Neural cell (in vitro differentiated cells): ENCODE data around the gene AVEN. TPM values are rescaled to one million over a fixed set of nuclear protein-coding genes. Genes with fewer than 3 reads are reported as not detected.

ENCODE experiments used
- H2AFZ ChIP-seq: fragments of 200-600, 300-800 bp; sonication (generic), shearing (Covaris generic); 2 replicates; pipeline ENCODE4 v1.6.0; 2014; ENCODE audit warnings: low read depth, mild to moderate bottlenecking, antibody characterized with exemption, low read length, moderate library complexity
- H3F3A ChIP-seq: fragments of 200-600 bp; shearing (Covaris generic); 2 replicates; pipeline ENCODE4 v1.6.1; 2016; ENCODE audit warnings: mild to moderate bottlenecking, moderate library complexity, mixed read lengths, antibody characterized with exemption, low read length; ENCODE audit not compliant: insufficient read depth, poor library complexity, severe bottlenecking
- H3K27ac ChIP-seq: fragments of 200-600, 300-800 bp; sonication (generic), shearing (Covaris generic); 2 replicates; pipeline ENCODE4 v1.5.1; 2014; ENCODE audit warnings: mild to moderate bottlenecking, low read length, moderate library complexity
- H3K27me3 ChIP-seq: fragments of 300-800, 200-600 bp; sonication (generic), shearing (Covaris generic); 2 replicates; pipeline ENCODE4 v1.6.0; 2014; ENCODE audit warnings: mild to moderate bottlenecking, low read depth, low read length, moderate library complexity; ENCODE audit not compliant: insufficient read depth
- H3K36me3 ChIP-seq: fragments of 300-800, 200-600 bp; sonication (generic), shearing (Covaris generic); 2 replicates; pipeline ENCODE4 v1.5.1; 2014; ENCODE audit warnings: mild to moderate bottlenecking, antibody characterized with exemption, low read length, moderate library complexity; ENCODE audit not compliant: insufficient read depth
- H3K4me2 ChIP-seq: fragments of 300-800, 200-600 bp; sonication (generic), shearing (Covaris generic); 2 replicates; pipeline ENCODE4 v1.6.0; 2014; ENCODE audit warnings: mild to moderate bottlenecking, low read length
- H3K4me3 ChIP-seq: fragments of 300-800, 200-600 bp; sonication (generic), shearing (Covaris generic); 2 replicates; pipeline ENCODE4 v1.5.1; 2014; ENCODE audit warnings: mild to moderate bottlenecking, low read length, moderate library complexity
- H3K79me2 ChIP-seq: fragments of 200-600 bp; shearing (Covaris generic); replicated peaks from 2 replicates; pipeline ENCODE4 v1.6.0; 2014; ENCODE audit warnings: mild to moderate bottlenecking, low read length, moderate library complexity; ENCODE audit not compliant: insufficient read depth
- H3K9ac ChIP-seq: fragments of 300-800, 200-600 bp; sonication (generic), shearing (Covaris generic); 2 replicates; pipeline ENCODE4 v1.6.1; 2016; ENCODE audit warnings: mild to moderate bottlenecking, low read length, mixed read lengths
- H3K9me2 ChIP-seq: fragments of 200-600 bp; shearing (Covaris generic); 2 replicates; pipeline ENCODE4 v1.6.1; 2016; ENCODE audit warnings: mild to moderate bottlenecking, low read length, mixed read lengths; ENCODE audit not compliant: insufficient read depth
- H3K9me3 ChIP-seq: fragments of 200-600, 300-800 bp; sonication (generic), shearing (Covaris generic); 2 replicates; pipeline ENCODE4 v1.6.1; 2016; ENCODE audit warnings: mild to moderate bottlenecking, mixed run types, low read length, moderate library complexity, mixed read lengths
- H4K20me1 ChIP-seq: fragments of 200-600 bp; shearing (Covaris generic); 2 replicates; pipeline ENCODE4 v1.6.1; 2016; ENCODE audit warnings: mild to moderate bottlenecking, mixed run types; ENCODE audit not compliant: insufficient read depth
- EP300 ChIP-seq: fragments of 450-650 bp; conservative IDR thresholded peaks from 2 replicates; pipeline ENCODE4 v1.6.1; 2014; ENCODE audit warnings: antibody characterized with exemption, mild to moderate bottlenecking, moderate library complexity; ENCODE audit not compliant: poor library complexity, severe bottlenecking
- EZH2 ChIP-seq: fragments of 200-600, 300-800 bp; shearing (Covaris generic), sonication (generic); IDR thresholded peaks from 2 replicates; pipeline ENCODE4 v1.6.1; 2014; ENCODE audit warnings: antibody characterized with exemption, low read length, borderline replicate concordance, mild to moderate bottlenecking; ENCODE audit not compliant: insufficient read depth, poor library complexity, severe bottlenecking
- MXI1 ChIP-seq: fragments of 450-650 bp; conservative IDR thresholded peaks from 2 replicates; pipeline ENCODE4 v1.6.1; 2014; ENCODE audit warnings: antibody characterized with exemption, mild to moderate bottlenecking; ENCODE audit not compliant: poor library complexity, severe bottlenecking
- POLR2AphosphoS5 ChIP-seq: IDR thresholded peaks from 2 replicates; pipeline ENCODE4 v1.6.1; 2012
- RAD21 ChIP-seq: fragments of 450-650 bp; conservative IDR thresholded peaks from 2 replicates; pipeline ENCODE4 v1.6.1; 2014; ENCODE audit warnings: antibody characterized with exemption, mild to moderate bottlenecking, moderate library complexity
- SMC3 ChIP-seq: fragments of 450-650 bp; conservative IDR thresholded peaks from 2 replicates; pipeline ENCODE4 v1.6.1; 2014; ENCODE audit warnings: antibody characterized with exemption, mild to moderate bottlenecking, moderate library complexity; ENCODE audit not compliant: poor library complexity
- TAF1 ChIP-seq: IDR thresholded peaks from 2 replicates; pipeline ENCODE4 v1.6.1; 2012; ENCODE audit warnings: low read depth
- polyA plus RNA-seq: library from polyadenylated mRNA; depleted of rRNA; stranded (reverse); fragments of >200 nt; gene quantifications from 2 replicates; pipeline ENCODE4 v1.2.3, GENCODE V29; 2014
- TF ChIP-seq, protein P1 (sequence below): IDR thresholded peaks from 2 replicates; pipeline ENCODE4 v1.6.1; 2012; ENCODE audit warnings: borderline replicate concordance
- TF ChIP-seq, protein P2 (sequence below): fragments of 450-650 bp; IDR thresholded peaks from 2 replicates; pipeline ENCODE4 v1.5.1; 2014; ENCODE audit warnings: antibody characterized with exemption, mild to moderate bottlenecking, moderate library complexity; ENCODE audit not compliant: poor library complexity, severe bottlenecking

AVEN gene
- polyA plus RNA-seq, 1 donor from 2014 or later = 14.1 TPM

- TF ChIP-seq MXI1 (no peak), EP300 (no peak), TAF1 (no peak), POLR2AphosphoS5 (no peak), RAD21 (no peak), EZH2 (no peak), SMC3 (no peak)
- TF ChIP-seq, protein P1, sequence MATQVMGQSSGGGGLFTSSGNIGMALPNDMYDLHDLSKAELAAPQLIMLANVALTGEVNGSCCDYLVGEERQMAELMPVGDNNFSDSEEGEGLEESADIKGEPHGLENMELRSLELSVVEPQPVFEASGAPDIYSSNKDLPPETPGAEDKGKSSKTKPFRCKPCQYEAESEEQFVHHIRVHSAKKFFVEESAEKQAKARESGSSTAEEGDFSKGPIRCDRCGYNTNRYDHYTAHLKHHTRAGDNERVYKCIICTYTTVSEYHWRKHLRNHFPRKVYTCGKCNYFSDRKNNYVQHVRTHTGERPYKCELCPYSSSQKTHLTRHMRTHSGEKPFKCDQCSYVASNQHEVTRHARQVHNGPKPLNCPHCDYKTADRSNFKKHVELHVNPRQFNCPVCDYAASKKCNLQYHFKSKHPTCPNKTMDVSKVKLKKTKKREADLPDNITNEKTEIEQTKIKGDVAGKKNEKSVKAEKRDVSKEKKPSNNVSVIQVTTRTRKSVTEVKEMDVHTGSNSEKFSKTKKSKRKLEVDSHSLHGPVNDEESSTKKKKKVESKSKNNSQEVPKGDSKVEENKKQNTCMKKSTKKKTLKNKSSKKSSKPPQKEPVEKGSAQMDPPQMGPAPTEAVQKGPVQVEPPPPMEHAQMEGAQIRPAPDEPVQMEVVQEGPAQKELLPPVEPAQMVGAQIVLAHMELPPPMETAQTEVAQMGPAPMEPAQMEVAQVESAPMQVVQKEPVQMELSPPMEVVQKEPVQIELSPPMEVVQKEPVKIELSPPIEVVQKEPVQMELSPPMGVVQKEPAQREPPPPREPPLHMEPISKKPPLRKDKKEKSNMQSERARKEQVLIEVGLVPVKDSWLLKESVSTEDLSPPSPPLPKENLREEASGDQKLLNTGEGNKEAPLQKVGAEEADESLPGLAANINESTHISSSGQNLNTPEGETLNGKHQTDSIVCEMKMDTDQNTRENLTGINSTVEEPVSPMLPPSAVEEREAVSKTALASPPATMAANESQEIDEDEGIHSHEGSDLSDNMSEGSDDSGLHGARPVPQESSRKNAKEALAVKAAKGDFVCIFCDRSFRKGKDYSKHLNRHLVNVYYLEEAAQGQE = no peak
- TF ChIP-seq, protein P2, sequence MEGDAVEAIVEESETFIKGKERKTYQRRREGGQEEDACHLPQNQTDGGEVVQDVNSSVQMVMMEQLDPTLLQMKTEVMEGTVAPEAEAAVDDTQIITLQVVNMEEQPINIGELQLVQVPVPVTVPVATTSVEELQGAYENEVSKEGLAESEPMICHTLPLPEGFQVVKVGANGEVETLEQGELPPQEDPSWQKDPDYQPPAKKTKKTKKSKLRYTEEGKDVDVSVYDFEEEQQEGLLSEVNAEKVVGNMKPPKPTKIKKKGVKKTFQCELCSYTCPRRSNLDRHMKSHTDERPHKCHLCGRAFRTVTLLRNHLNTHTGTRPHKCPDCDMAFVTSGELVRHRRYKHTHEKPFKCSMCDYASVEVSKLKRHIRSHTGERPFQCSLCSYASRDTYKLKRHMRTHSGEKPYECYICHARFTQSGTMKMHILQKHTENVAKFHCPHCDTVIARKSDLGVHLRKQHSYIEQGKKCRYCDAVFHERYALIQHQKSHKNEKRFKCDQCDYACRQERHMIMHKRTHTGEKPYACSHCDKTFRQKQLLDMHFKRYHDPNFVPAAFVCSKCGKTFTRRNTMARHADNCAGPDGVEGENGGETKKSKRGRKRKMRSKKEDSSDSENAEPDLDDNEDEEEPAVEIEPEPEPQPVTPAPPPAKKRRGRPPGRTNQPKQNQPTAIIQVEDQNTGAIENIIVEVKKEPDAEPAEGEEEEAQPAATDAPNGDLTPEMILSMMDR = no peak
- Histone ChIP-seq H3K27ac (no peak overlapping the region), H3K79me2 (no peaks in the 10 kb centered on the region), H3K36me3 (no peaks in the 10 kb centered on the region), H3F3A (no peaks in the 10 kb centered on the region), H3K9me2 (no peaks in the 10 kb centered on the region), H3K27me3 (no peaks in the 10 kb centered on the region), H4K20me1 (no peaks in the 10 kb centered on the region), H3K9ac (no peak overlapping the region), H3K9me3 (no peaks in the 10 kb centered on the region), H2AFZ (no peak overlapping the region), H3K4me3 (no peak overlapping the region), H3K4me2 (no peak overlapping the region)
Measured at GRCh38 chr15:33908406-33908805, 130.6 kb downstream of the AVEN start.

DNA sequence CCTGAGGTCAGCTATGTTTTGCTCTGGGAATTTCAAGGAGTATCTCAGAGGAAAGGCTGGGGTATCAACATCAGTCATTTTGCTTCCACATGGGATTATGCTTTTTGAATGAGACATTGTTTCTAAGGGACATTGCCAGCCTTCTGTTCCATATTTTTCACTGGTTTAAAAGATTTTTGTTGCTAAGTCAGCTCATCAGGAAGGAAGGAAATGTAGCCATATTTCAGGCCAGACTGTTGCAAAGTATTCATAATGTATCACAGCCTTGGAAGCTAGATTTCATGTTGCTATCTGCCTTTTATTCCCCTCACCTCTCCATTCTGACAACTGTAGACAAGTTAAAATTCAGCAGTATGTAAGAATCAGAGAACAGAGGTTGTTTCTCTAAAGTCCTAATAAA, 131.7 kb downstream of the AVEN start:
- TF ChIP-seq SMC3 = no peak
- no peak for TF ChIP-seq EP300
- no peak for TF ChIP-seq EZH2
- TF ChIP-seq RAD21 = no peak
- no peak for TF ChIP-seq MXI1
- TF ChIP-seq, protein P1 = no peak
- no peak for TF ChIP-seq TAF1
- TF ChIP-seq POLR2AphosphoS5 = no peak
- TF ChIP-seq, protein P2 = no peak
- Histone ChIP-seq H3K79me2 (no peaks in the 10 kb centered on the region), H3K4me2 (no peak overlapping the region), H3K36me3 (no peaks in the 10 kb centered on the region), H3K27ac (no peak overlapping the region), H3F3A (no peaks in the 10 kb centered on the region), H3K27me3 (no peaks in the 10 kb centered on the region), H3K9me2 (no peaks in the 10 kb centered on the region), H3K9ac (no peak overlapping the region), H3K4me3 (no peak overlapping the region), H2AFZ (no peak overlapping the region), H4K20me1 (no peaks in the 10 kb centered on the region), H3K9me3 (no peaks in the 10 kb centered on the region)
